ENCODE results near the gene STAT5A.

GRCh38 chr17:42305543-42306384, 17.5 kb downstream of the STAT5A start:
- no peak for TF ChIP-seq CTCF (IDR thresholded peaks at IDR 0.05)
- no peak for TF ChIP-seq POLR2A (IDR thresholded peaks at IDR 0.05)

Data from uterus (tissue), 2 donors.